SK-N-DZ (cell line): ENCODE results near the gene A2M.
A peak's percentile ranks its signal among the peaks of the same experiment; 100 is the strongest.

ENCODE experiments used
- DNase-seq: peaks from one replicate; pipeline ENCODE4 v3.0.0-alpha.2; 2015; ENCODE audit warnings: low spot score

Gene A2M

GRCh38 chr12:9040484-9041186 lies 75.1 kb downstream of the A2M start:
- DNase-seq, result no peak

- peak; percentile 48 for DNase-seq
Measured at GRCh38 chr12:9039397-9039977, 76.2 kb downstream of the A2M start.

GRCh38 chr12:9037431-9037830 lies 78.3 kb downstream of the A2M start:
- no peak for DNase-seq

- no peak for DNase-seq
Measured at GRCh38 chr12:9036227-9036626, 79.5 kb downstream of the A2M start.

GRCh38 chr12:9034095-9034494 lies 81.6 kb downstream of the A2M start:
- no peak for DNase-seq

GRCh38 chr12:9033265-9033887 lies 82.3 kb downstream of the A2M start:
- no peak for DNase-seq

GRCh38 chr12:9032202-9032964 lies 83.3 kb downstream of the A2M start:
- no peak for DNase-seq

GRCh38 chr12:9030776-9031175 lies 84.9 kb downstream of the A2M start:
- DNase-seq, result no peak

GRCh38 chr12:9027161-9028059 lies 88.3 kb downstream of the A2M start:
- DNase-seq, result no peak

- no peak for DNase-seq
Measured at GRCh38 chr12:9024512-9024911, 91.2 kb downstream of the A2M start.

GRCh38 chr12:9022592-9022991 lies 93.1 kb downstream of the A2M start:
- DNase-seq, result no peak
